GM13976 (cell line): ENCODE measurements around the gene PACRG.
"Not testable (repeated sequence)": the region's sequence is repeated elsewhere in the genome, so short reads cannot be mapped to it uniquely, and the experiment has no call there.

Experiments used
- DNase-seq: peaks from one replicate; pipeline ENCODE4 v3.0.0; 2012; ENCODE audit warnings: low spot score
- in situ Hi-C: fragments of 300-500 bp; cut with MboI; formaldehyde crosslinking; loops from one replicate; pipeline ENCODE4 v1.12.0; 2022; ENCODE audit warnings: low sequenced_read_pairs, mixed read lengths, inconsistent platforms; ENCODE audit not compliant: unreplicated experiment
- TF ChIP-seq, protein P1 (sequence below): IDR thresholded peaks from 2 replicates; pipeline ENCODE4 v1.5.1; 2012; ENCODE audit warnings: borderline replicate concordance, mild to moderate bottlenecking; ENCODE audit not compliant: insufficient read depth; ENCODE audit errors: extremely low read depth, missing control alignments, control extremely low read depth

PACRG gene

DNA sequence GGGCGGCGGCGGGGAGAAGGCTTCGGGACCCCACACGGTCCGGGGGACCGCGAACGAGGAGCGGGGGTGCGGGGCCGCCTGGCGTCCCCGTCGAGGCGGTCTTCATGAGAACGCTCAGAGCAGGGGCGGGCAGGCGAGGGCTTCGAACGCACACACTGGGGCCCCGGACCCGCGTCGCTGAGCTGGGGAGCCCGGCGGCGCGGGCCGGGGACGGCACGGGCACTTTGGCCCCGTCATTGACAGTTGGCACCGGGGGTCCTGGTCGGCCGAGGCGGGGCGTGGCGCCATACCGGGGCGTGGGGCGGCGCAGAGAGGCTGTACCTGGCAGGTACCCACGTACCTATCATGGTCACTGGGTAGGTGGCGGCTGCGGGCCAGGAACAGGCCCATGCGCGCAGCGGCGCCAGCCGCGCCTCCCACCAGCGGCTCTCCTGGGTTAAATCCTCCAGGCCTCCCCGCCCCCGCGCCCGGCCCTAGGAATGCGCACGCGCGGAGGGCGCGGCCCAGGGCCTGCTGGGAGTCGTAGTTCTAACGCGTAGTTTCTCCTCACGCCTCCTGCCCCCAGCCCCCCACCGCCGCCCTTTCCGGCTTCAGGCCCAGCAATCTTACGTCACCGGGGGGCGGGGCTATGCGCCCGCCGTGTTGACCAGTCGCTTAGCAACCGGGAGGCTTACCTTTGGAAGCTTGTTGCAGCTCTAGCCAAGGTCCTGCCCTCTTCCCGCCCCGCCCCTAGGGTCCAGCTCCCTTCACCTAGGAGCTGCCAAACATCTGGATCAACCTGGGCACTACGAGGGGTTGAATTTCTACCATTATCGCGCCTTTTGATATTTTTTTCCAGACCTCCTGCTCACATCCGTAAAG lies at the start of gene PACRG, which contains the start of gene PRKN:
TSS of gene PACRG (plus strand) at position 653 of the 861 bp plus-strand sequence.
TSS of gene PRKN (minus strand) at position 445 of the 861 bp plus-strand sequence.
- TF ChIP-seq, protein P1, sequence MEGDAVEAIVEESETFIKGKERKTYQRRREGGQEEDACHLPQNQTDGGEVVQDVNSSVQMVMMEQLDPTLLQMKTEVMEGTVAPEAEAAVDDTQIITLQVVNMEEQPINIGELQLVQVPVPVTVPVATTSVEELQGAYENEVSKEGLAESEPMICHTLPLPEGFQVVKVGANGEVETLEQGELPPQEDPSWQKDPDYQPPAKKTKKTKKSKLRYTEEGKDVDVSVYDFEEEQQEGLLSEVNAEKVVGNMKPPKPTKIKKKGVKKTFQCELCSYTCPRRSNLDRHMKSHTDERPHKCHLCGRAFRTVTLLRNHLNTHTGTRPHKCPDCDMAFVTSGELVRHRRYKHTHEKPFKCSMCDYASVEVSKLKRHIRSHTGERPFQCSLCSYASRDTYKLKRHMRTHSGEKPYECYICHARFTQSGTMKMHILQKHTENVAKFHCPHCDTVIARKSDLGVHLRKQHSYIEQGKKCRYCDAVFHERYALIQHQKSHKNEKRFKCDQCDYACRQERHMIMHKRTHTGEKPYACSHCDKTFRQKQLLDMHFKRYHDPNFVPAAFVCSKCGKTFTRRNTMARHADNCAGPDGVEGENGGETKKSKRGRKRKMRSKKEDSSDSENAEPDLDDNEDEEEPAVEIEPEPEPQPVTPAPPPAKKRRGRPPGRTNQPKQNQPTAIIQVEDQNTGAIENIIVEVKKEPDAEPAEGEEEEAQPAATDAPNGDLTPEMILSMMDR: no peak
- DNase-seq: peak; percentile 97
- in situ Hi-C loops: no loop called here

DNA sequence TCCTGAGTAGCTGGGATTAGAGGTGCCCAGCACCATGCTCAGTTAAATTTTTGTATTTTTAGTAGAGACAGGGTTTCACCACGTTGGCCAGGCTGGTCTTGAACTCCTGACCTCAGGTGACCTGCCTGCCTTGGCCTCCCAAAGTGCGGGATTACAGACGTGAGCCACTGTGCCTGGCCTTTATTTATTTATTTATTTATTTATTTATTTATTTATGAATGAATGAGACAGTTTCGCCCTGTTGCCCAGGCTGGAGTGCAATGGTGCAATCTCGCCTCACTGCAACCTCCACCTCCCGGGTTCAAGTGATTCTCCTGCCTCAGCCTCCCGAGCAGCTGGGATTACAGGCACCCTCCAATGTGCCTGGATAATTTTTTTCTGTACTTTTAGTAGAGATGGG lies 48.9 kb upstream of the PACRG start:
- in situ Hi-C loops, DNase-seq: not testable (repeated sequence)

DNA sequence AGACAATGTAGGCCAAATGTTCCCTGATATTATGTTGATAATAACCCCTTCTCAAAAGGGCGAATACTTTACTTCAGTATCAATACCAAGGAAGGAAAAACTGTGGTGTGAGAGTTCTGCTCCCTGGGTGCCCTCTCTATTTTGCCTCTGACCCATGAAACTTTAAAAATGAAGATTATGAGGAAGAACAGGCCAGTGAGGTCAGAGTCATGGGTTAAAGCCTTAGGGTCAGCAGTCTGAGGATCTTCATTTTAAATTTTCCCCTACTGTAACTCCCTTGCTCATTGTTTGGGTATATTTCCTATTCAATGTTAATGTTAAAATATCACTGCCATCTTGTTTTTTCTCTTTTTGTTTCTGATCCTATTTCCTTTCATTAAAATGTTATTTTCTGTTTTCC lies 48.1 kb upstream of the PACRG start:
- no peak for DNase-seq
- in situ Hi-C loops: no loop called here

DNA sequence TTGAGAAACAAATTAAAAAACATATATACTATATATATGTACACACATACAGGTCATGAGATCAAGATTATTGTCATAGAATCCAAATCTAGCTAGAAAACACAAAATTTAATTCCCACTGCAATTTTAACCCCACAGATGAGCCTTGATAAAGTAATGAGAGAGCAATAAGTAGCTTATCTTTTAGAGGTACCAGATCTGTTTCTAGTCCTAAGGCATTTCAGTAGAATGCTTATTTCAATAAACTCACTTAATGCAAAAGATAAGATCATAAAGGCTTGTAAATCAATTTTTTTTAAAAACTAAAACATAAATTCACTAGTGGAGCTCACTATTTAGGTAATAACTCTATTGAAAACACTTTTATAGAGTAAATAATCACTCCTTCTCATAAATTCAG lies 47.4 kb upstream of the PACRG start:
- DNase-seq: no peak
- TF ChIP-seq, protein P1: no peak
- in situ Hi-C loops: no loop called here

More for the DNA sequence above, 48.1 kb upstream of the PACRG start:
- TF ChIP-seq, protein P1: no peak

DNA sequence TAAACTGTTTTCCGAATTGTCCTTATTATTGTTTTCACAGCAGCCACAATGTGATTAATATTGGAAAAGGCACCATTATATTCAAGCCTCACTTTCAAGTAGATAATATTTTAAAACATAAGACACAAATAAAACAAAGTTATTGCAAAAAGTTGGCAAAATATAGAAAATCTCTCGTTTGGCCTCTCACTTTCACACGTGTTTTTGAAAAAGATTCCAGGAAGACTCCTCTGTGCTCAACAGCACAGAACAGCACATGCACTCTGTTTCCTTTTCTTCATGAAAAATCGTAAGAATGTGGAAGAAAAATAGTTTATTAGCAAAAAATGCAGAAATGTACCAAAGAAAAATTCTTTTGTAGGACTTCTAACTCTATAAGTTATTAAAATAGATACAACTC lies 46.9 kb upstream of the PACRG start:
- in situ Hi-C loops: no loop called here
- DNase-seq: no peak
- TF ChIP-seq, protein P1: no peak

DNA sequence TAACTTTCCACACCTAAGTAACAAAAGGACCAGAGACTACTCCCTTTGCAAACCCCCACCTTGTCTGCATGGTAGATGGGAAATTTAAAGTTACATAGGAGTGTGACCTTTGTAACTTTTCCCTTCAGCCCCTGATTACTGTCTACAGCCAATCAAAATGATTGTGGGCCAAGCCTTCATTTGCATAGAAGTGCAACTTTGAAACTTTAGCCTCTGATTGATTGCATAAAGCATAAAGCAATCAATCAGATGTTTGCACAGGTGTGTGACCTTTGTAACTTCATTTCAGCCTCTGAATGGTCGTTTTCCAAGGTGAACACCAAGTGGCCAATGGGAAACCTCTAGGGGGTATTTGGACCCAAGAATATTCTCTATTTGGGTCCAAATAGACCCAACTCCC lies 46.3 kb upstream of the PACRG start:
- TF ChIP-seq, protein P1: no peak
- DNase-seq: no peak
- in situ Hi-C loops: no loop called here

DNA sequence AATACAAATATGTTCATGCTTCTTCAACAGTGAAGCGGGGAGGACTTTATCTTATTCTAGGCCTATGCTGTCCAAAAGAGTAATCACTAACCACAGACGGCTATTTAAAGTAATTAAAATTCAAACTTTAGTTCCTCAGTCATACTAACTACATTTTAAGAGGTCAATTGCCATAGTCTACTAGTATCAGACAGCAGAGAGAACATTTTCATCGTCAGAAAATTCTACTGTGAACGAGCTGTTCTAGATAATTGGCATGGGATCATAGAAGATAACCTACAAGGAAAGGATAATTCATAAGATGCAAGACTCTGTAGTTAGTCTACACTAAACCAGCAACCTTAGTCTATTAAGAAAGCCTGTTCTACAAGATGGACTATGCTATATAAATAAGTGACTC lies 44.6 kb upstream of the PACRG start:
- DNase-seq: no peak
- in situ Hi-C loops: no loop called here
- TF ChIP-seq, protein P1: no peak
